Measurements from ENCODE around the gene PIGC.
"Not testable (repeated sequence)": the region's sequence is repeated elsewhere in the genome, so short reads cannot be mapped to it uniquely, and the experiment has no call there.

The PIGC gene

DNA sequence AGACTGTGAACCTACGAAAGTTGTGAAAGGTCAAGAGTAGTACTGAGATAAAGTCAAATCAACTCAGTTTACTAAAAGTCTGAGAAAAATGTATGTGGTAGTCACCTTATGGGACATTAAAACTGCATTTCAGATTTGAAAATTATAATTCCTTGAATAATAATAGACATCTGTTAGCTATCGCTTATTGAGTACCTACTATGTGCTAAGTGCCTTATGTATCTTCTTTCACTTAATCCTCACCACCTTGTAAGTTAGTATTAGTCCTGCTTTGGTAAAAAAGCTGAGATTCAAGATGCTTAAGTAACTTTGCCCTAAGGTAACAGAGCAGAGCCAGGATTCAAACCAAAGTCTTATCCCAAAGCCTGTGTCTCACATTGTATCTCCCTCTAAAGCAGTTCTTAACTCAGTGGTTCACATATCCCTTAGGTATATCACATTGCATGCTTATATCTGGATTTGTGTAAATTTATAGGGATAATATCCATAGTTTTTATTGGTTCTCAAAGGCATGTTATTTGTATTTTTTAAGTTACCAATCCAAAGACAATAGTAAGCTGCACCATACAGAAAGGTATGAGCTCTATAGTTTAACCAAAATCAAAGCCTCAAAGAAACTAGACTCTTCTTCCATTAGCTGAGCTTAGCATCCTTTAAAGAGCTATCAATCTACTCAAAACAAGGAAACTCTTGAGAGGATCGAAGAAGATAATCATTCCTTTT is 865 bp downstream of the PIGC start:
- Histone ChIP-seq H3K36me3 (peaks cover 3% of the 10 kb centered on the region; the same call in 1 of the 2 replicates), H3K27me3 (ENCODE audit: insufficient read depth, low read depth, severe bottlenecking) (peaks cover 10% of the 10 kb centered on the region), H3K27ac (no peak overlapping the region), H3K9me3 (ENCODE audit: severe bottlenecking) (no peaks in the 10 kb centered on the region), H3K4me3 (ENCODE audit: low read depth, low read length) (peak overlapping the region; percentile 99)
- no peak for DNase-seq
- TF ChIP-seq, protein P1, sequence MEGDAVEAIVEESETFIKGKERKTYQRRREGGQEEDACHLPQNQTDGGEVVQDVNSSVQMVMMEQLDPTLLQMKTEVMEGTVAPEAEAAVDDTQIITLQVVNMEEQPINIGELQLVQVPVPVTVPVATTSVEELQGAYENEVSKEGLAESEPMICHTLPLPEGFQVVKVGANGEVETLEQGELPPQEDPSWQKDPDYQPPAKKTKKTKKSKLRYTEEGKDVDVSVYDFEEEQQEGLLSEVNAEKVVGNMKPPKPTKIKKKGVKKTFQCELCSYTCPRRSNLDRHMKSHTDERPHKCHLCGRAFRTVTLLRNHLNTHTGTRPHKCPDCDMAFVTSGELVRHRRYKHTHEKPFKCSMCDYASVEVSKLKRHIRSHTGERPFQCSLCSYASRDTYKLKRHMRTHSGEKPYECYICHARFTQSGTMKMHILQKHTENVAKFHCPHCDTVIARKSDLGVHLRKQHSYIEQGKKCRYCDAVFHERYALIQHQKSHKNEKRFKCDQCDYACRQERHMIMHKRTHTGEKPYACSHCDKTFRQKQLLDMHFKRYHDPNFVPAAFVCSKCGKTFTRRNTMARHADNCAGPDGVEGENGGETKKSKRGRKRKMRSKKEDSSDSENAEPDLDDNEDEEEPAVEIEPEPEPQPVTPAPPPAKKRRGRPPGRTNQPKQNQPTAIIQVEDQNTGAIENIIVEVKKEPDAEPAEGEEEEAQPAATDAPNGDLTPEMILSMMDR (IDR thresholded peaks at IDR 0.05; ENCODE audit: low read depth, low read length) = no peak

DNA sequence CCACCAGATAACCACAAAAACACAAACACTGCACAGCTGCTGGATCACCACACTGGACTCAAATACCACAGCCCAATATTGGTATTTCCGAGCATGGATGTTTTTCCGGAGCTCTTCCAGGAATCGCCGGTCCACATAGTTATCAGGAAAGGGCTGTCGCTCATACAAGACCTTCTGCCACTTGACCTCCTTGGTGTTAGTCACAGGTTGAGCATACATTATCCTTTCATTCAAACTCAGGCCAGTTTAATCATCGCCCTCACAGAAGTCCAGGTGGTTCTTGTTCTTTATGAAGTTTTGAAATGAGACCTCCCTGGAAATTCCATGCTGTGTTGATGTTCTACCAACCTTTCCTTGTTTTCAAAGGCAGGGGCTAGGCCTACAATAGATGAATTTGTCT is 1.5 kb downstream of the PIGC start:
- H3K27me3 ChIP-seq (ENCODE audit: insufficient read depth, low read depth, severe bottlenecking) = peaks cover 10% of the 10 kb centered on the region
- no peaks in the 10 kb centered on the region for H3K9me3 ChIP-seq (ENCODE audit: severe bottlenecking)
- H3K36me3 ChIP-seq = peaks cover 3% of the 10 kb centered on the region; the same call in 1 of the 2 replicates
- DNase-seq = no peak
- TF ChIP-seq, protein P1 (IDR thresholded peaks at IDR 0.05; ENCODE audit: low read depth, low read length) = no peak
- no peak overlapping the region for H3K27ac ChIP-seq
- H3K4me3 ChIP-seq (ENCODE audit: low read depth, low read length) = no peak overlapping the region

DNA sequence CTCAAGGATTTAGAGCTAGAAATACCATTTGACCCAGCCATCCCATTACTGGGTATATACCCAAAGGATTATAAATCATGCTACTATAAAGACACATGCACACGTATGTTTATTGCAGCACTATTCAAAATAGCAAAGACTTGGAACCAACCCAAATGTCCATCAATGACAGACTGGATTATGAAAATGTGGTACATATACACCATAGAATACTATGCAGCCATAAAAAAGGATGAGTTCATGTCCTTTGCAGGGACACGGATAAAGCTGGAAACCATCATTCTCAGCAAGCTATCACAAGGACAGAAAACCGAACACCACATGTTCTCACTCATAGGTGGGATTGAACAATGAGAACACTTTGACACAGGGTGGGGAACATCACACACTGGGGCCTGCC is 6.7 kb downstream of the PIGC start:
- DNase-seq; H3K27me3 ChIP-seq (ENCODE audit: insufficient read depth, low read depth, severe bottlenecking); H3K4me3 ChIP-seq (ENCODE audit: low read depth, low read length); H3K9me3 ChIP-seq (ENCODE audit: severe bottlenecking); H3K27ac ChIP-seq; H3K36me3 ChIP-seq: not testable (repeated sequence)

DNA sequence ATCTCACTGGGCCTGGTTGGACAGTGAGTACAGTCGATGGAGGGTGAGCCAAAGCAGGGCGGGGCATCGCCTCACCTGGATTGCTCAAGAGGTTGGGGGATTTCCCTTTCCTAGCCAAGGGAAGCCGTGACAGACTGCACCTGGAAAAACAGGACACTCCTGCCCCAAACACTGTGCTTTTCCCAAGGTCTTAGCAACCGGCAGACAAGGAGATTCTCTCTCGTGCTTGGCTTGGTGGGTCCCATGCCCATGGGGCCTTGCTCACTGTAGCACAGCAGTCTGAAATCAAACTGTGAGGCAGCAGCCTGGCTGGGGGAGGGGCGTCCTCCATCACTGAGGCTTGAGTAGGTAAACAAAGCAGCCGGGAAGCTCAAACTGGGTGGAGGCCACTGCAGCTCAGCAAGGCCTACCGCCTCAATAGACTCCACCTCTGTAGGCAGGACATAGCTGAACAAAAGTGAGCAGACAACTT is 12.1 kb downstream of the PIGC start:
- Histone ChIP-seq H3K4me3 (ENCODE audit: low read depth, low read length) (no peak overlapping the region), H3K36me3 (no peaks in the 10 kb centered on the region), H3K27me3 (ENCODE audit: insufficient read depth, low read depth, severe bottlenecking) (peaks cover 4% of the 10 kb centered on the region), H3K27ac (no peak overlapping the region), H3K9me3 (ENCODE audit: severe bottlenecking) (peaks cover 2% of the 10 kb centered on the region)
- no peak for DNase-seq
- TF ChIP-seq, protein P1 (IDR thresholded peaks at IDR 0.05; ENCODE audit: low read depth, low read length) = no peak

DNA sequence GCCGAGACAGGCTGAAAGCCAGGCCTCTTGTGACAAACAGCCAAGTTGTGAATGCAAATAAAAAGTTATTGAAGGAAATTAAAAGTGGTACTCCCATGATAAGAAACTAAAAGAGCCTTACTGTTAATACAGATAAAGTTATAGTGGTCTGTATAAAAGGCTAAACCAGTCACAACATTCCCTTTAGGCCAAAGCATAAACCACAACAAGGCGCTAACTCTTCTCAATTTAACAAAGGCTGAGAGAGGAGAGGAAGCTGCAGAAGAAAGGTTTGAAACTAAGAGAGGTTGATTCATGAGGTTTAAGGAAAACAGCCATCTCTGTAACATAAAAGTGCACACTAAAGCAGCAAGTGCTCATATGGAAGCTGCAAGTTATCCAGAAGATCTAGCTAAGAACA is 12.7 kb downstream of the PIGC start:
- Histone ChIP-seq H3K27ac (no peak overlapping the region), H3K36me3 (no peaks in the 10 kb centered on the region), H3K9me3 (ENCODE audit: severe bottlenecking) (no peaks in the 10 kb centered on the region), H3K4me3 (ENCODE audit: low read depth, low read length) (no peak overlapping the region), H3K27me3 (ENCODE audit: insufficient read depth, low read depth, severe bottlenecking) (peaks cover 4% of the 10 kb centered on the region)
- TF ChIP-seq, protein P1 (IDR thresholded peaks at IDR 0.05; ENCODE audit: low read depth, low read length) = no peak
- no peak for DNase-seq

DNA sequence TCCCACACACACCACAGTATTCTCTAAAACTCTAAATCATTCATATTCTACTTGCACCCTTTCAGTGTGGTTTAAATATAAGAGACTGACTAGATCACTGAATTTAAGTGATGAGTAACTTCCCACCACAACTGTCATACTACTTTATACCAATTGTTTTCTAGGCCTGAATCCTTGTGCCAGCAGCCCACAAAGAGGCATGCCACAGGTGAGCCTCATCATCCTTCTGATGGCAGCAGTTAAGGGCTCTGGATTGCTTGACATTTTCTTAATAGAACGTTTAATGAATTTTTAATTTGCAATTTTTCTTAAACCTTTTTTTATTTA is 13.8 kb downstream of the PIGC start:
- TF ChIP-seq, protein P1 (IDR thresholded peaks at IDR 0.05; ENCODE audit: low read depth, low read length) = no peak
- Histone ChIP-seq H3K27me3 (ENCODE audit: insufficient read depth, low read depth, severe bottlenecking) (peaks cover 4% of the 10 kb centered on the region), H3K27ac (no peak overlapping the region), H3K4me3 (ENCODE audit: low read depth, low read length) (no peak overlapping the region), H3K36me3 (no peaks in the 10 kb centered on the region), H3K9me3 (ENCODE audit: severe bottlenecking) (no peaks in the 10 kb centered on the region)
- no peak for DNase-seq

All from WERI-Rb-1 (cell line).